ENCODE data around the gene HOXA3.

DNA sequence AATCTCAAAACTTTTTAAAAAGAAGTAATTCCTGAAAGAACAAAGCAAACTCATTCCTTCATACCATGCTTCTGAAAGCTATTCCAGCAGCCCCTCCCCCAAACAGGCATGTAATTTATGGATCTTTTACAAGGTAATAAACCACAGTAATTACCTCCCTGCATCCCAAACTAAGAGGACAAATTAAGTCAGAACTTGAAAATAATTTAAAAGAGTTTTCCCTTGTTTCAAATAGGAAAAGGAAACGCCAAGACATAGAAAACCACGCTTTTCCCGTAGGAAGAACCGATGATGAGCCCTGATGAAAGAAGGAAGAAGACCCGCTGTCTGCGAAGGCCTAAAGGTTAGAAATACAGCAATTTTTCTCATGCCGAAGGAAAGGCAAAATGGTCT is 30.7 kb downstream of the HOXA3 start:
- no peak for TF ChIP-seq POLR2A (IDR thresholded peaks at IDR 0.05)
- no peak for TF ChIP-seq CTCF (IDR thresholded peaks at IDR 0.05 in 8 of 11, conservative IDR thresholded peaks at IDR 0.05 in 3 of 11)

Measured in spleen (tissue), 7 donors.